Germinal center (tissue), 1 donor: ENCODE data around the gene SKI.
"Not testable (repeated sequence)": the region's sequence is repeated elsewhere in the genome, so short reads cannot be mapped to it uniquely, and the experiment has no call there.

ENCODE experiments used
- DNase-seq: peaks from one replicate; pipeline ENCODE4 v3.0.0; 2012; ENCODE audit warnings: mixed read lengths, low spot score

SKI gene

DNA sequence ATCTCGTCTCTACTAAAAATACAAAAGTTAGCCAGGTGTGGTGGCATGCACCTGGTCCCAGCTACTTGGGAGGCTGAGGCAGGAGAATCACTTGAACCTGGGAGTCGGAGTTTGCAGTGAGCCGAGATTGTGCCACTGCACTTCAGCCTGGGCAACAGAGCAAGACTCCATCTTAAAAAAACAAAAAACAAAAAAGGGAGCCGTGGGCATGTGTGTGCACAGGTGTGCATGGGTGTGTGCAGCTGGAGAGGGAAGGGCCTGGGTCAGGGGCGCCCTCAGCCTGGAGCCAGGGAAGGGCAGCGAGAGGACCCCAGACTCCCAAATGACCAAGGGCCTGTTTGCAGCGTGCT, 18.9 kb downstream of the SKI start:
- DNase-seq = not testable (repeated sequence)

DNA sequence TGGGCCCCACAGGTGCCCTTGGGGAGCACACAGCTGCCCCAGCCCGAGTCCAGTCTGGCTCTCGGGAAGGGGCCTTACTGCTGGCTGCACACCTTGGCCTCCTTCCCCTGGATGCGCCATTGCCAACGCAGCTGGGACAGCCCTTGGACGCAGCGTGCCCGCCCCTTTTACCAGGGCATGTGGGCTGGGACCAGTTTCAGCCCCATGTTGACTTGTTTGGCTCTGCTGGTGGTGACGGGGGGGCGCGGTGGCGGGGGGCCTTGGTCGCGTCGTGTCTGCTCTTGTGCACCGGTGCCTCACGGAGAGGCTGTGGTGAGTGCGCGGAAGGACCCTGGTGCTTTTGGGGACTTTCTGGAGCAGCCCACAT, 19.6 kb downstream of the SKI start:
- DNase-seq = no peak

DNA sequence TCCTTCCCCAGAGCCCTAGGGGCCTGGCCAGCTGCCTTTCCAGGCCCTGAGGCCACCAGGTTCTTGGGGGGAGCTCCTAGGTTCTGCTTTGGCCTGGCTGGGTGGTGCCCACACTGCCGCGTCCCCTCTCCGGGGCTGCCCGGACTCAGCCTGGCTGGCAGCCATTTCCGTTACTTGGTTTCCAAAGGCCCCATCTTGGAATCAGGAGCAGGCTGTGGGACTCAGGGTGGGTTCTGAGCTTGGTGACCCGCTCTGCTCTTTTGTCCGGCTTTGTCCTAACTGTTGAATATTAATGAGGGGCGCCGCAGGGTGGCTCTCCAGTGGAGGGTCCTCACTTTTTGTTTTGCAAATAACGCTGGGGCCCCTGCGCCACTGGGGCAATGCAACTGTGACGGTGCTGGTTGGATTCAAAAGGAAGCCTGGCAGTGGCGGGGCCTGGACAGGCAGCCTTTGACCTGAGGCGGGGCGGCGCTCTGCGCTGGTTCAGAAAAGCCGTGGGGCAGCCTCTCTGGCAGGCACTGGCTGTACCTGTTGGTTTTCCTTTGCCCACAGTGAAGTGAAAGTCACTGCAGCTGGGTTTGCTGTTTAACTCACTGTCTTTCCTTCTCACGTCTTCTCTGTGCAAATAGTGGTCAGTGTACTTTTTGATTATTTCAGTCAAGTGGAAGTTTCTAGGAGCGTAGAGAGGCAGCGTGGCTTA, 20.2 kb downstream of the SKI start:
- no peak for DNase-seq

DNA sequence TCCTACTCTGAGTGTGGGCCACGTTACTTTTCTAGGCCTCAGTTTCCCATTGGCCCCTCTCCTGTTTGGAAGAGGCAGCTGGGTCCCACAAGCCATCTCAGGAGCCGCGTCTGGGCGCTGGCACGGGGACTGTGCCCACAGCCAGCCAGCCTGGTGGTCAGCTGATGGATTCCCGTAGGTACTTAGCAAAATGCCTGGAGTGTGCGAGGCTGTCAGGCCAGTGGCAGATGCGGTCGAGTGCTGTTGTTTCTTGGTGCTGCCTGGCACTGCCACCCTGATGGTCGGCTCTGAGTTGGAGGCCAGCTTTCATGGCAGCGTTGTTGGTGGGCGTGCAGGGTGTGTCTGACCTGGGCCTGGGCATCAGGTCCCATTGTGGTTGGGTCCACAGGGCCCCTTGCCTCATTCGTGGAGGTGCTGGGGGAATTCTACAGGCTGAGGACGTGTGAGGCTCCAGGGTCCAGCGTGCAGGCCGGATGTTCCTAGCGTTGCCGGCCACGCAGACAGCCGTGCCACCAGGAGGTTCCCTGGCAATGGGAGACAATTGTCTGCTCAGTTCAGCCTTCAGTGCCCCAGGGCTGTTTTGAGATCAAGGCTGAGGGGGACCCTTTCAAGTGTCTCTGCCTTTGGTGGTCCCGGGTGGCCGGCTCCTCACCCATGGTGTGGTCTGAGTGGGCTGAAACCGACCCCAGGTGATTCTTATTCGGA, 20.9 kb downstream of the SKI start:
- no peak for DNase-seq

DNA sequence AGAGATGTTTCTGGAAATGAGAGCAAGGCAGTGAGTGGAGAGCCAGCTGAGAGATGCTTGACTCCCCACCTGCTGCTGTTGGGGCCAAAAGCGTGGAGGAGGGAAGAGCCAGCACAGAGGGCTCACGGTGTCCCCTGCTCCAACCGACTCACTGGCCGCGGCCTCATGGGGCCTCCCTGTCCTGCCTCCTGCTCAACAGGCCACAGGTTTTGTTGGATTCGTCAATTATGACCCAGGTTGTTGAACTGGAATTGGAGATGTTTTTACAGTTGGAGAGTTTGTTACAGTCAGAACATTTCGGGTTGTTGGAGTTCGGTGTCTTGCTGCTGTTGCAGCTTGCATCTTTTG, 21.4 kb downstream of the SKI start:
- DNase-seq = no peak

DNA sequence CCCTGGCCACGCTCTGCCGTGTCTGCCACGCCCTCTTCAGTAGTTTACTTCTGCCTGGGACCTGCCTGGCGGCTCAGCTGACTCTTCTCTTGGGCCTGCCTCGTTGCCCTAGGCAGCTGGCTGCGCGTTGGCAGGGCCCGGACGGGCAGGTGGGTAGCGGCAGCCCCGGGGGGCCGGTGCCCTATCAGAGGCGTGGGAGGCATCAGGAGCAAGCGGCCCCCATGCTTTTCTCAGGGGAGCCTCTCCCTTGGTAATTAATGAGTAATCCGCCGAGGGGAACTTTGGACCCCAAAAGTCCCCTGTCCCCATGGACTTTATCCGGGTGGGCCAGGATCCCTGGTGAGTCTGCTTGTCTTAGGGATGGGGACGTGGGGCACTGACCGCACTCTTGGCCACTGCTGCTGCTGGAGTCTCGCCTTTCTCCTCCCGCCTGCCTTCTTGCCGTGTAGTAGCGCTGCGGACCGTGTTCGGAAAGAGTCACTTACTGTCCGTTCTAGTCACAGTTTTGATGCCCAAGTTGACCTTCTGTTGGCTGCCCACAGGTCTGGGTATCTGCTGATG, 22.7 kb downstream of the SKI start:
- no peak for DNase-seq

DNA sequence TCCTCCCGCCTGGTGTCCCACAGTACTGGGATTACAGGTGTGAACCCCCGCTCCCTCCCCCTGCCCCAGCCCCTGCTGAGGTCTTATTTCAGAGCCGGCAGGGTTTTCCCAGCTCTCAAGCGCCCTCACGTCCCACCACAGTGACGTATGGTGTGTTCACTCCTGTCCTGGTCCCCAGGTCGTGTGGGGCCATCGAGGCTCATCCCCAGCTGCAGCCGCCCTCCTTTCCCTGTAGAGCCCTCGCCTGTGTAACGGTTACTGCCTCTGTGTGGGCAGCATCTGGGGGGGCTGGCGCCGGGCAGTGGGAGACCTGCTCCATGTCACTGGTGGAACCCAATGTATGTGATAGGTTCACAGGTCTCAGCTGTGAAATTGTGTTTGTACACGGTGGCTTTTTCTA, 23.2 kb downstream of the SKI start:
- no peak for DNase-seq

DNA sequence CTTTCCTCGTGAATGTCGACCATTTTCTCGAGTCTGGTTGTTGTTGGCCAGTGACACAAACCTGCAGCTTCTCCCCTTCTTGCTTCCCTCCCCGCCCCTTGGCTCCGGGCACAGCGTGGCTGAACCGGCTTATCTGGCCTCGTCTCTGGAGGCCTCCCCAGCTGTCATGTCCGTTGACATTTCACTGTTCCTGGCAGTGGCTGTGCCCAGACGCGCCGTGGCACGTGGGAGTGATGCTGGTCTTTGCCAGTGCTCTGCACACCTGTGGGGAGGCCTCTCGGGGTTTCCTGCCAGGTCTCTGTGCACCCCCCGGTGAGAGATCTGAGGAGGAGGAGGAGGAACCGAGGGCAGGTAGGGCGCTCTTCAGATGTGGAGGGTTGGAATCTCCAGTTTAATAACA, 23.7 kb downstream of the SKI start:
- no peak for DNase-seq

DNA sequence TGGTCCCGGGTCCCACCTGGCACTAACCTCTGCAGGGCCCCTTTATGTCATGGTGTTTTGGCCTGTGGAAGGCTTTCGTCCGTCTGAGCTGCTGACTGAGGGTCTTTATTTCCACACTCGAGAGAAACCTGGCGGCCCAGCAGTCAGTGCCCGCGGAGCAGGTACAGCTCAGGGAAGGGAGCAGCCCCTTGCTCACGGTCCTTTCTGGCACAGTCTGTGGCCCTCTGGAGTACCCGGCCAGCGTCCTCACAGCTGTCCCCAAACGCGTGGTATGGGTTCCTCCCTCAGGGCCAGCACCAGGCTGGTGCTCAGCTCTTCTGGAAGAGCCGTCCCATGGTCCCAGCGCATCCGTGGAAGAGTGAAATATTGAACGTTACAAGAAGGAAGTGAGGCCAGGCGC, 24.3 kb downstream of the SKI start:
- DNase-seq = no peak

DNA sequence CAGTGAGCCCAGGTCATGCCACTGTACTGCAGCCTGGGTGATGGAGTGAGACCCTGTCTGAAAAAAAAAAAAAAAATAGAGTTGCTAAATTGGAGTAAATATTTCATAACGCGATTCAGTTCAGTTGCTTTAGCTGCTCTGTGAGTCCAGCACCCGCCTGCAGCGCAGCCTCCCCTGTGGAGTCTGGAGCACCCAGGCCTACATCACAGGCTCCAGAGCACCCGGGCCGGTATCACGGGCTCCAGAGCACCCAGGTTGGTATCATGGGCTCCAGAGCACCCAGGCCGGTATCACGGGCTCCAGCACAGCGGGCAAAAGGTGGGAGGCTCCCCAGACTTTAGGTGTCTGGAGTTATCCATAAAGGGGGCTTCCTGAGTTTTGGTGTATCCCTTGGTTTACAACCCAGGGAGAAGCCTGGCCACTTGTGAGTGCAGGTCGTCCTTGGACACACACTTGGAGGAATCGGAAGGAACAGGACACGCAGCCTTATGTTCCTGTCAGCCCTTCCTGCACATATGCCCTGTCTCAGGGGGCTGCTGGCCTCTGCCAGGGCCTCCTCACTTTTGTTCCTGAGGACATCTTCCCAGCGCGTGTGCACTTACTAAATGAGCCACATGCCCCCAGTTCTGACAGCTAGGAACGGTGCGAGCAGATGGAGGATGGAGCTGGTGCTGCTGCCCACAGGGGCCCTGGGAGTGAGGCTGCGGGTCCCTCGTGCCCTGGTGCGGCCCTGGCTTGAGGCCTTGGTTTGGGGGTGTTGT, 25.1 kb downstream of the SKI start:
- DNase-seq = no peak

DNA sequence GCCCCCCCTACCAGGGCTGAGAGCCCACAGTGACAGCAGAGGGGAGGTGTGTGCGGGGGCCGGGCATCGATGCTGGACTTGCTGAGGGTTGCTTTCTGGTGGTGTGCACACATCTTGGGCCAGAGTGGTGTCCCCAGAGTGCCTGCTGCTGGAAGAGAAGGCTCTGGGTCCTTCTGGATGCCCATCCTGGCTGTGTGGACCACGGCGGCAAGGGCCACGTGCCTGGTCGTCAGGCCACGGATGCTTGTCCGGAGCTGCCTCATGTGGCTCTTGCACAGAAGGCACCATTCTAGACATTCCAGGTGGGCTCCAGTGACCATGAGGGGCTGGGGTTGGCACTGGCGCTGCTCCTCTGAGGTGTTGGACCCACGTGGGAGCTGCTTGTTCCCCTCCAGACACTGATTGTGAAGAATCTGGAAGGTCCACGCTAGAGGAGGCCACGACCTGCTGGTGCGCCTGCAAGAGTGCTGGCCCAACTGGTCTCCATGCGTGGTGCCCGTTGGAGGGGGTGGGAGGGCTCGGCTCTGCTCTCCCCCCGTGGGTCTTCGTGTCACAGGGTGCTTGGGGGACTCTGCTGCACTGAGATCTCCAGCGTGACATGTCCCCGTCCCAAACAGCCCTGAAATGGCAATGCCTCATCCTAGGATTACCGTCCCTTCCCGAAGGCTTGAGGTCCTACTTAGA, 25.8 kb downstream of the SKI start:
- no peak for DNase-seq

DNA sequence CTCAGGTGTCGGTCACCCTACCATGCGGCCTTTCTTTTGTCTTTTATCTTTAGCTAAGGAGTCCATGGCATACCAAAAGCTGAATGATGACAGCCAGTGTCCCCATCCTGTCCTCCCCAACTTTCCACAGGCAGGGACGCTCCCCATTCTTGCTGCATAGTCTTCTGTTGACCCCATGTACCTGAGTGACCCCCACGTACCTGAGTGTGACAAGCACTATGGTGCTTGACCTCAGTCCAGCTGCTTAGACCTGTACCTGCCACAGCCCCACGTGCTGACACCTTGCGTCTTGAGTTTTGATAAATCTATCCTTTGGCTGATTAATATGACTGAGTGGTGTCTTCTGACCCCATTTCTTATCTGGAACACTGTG, 26.9 kb downstream of the SKI start:
- DNase-seq = no peak

DNA sequence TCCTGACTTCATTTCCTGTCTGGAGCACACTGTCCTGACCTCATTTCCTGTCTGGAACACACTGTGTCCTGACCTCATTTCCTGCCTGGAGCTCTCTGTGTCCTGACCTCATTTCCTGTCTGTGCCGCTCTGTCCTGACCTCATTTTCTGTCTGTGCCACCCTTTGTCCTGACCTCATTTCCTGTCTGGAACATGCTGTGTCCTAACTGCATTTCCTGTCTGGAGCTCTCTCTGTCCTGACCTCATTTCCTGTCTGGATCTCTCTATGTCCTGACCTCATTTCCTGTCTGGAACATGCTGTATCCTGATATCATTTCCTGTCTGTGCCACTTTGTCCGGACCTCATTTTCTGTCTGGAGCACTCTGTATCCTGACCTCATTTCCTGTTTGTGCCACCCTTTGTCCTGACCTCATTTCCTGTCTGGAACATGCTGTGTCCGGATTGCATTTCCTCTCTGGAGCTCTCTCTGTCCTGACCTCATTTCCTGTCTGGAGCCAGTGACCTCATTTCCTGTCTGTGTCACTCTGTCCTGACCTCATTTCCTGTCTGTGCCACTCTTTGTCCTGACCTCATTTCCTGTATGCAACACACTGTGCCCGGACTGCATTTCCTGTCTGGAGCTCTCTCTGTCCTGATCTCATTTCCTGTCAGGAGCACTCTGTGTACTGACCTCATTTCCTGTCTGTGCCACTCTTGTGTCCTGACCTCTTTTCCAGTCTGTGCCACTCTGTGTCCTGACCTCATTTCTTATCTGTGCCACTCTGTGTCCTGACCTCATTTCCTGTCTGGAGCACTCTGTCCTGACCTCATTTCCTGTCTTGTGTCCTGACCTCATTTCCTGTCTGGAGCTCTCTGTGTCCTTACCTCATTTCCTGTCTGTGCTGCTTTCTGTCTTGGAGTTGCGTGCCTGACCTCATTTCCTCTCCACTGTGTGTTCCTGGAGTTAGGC, 27.6 kb downstream of the SKI start:
- DNase-seq = no peak

DNA sequence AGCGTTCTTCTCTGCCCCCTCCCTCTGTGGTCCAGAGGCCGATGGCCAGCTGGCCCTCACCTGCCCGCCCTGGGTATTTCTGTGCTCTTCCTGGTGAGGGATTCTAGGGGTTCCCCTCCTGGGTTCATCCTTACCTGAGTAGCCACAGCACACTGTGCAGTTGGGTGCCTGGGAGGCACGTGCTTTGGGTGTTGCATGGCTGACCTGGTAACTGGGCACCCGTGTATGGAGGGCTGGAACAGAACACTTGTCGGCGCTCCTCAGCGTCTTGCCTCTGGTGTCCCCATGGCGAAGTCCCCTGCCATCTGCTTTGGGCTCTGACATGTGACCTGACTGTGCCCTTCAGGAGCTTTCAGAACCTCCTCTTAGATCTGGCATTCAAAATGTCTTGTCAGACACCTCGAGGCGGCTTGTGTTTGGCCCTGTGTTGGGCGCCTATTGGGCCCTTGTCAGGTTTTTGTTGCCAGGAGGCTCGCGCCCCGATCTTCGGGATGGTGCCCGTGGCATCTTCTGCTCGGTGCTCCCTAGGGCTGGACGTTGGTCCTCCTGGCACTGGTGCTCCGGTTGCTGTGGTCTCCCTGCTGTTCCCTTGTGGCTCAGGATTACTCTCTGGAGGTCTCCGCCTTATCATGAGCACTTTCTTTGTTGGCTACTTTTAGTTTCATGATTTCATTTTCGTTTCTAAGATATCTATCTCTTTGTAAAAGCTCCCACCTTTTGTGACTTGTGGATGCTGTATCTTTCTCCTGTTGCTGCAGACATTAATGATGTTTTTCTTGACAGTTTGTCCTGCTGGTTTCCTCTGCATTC, 28.5 kb downstream of the SKI start:
- no peak for DNase-seq

DNA sequence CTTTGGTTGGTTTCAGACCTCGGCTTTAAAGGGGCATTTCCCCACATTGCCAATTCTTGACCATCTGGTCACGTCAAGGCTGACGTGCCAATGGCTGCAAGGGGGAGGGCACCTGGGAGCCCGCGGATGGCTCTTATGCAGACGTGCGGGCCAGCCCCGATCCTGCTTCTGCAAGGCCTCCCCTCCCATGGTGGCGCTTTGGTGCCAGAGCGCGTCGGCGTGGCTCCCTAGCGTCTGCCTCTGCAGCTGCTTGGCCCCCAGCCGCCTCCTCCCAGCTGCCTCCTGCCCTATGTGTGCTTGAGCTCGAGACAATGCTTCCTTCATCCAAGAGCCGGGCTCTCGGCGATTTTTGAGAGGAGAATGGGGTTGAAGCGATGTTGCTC, 29.1 kb downstream of the SKI start:
- DNase-seq = no peak

DNA sequence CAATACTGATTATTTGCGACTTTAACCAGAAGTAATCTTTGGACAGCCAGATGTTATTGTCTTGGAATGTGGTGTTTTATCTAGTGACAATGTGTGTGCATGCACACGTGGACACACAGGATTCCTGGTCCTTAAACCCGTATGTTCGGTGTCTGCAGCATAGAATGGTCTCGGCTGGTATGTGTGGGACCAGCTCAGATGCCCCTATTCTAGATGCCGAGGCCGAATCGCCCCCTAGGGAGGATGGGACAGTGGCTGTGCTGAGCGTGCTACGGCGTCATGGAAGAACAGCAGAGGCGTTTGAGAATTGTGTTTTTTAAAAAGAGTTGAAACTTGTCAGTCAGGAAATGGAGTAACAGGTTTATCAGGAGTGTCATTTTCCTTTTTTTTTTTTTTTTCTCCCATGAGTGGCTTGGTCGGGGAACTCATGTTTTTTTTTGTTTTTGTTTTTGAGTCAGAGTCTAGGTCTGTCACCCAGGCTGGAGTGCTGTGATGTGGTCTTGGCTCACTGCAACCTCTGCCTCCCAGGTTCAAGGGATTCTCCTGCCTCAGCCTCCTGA, 30.1 kb downstream of the SKI start:
- no peak for DNase-seq

DNA sequence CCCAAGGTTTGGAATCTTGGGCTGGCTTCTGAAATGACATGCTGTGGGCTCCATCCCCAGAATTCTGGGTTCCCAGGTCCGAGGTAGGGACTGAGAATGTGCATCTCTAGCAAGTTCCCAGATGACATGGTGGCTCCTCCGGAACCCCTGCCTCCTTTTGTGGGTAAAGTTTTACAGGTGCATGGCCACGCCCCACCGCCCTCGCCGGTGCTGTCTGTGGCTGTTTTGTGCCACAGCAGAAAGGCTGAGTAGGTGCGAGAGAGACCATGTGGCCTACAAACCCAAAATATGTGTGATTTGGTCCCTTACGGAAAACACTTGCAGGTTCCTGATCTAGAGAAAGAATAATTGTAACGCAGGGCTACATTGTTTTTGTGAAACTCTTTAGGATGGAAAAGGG, 30.9 kb downstream of the SKI start:
- DNase-seq = no peak

DNA sequence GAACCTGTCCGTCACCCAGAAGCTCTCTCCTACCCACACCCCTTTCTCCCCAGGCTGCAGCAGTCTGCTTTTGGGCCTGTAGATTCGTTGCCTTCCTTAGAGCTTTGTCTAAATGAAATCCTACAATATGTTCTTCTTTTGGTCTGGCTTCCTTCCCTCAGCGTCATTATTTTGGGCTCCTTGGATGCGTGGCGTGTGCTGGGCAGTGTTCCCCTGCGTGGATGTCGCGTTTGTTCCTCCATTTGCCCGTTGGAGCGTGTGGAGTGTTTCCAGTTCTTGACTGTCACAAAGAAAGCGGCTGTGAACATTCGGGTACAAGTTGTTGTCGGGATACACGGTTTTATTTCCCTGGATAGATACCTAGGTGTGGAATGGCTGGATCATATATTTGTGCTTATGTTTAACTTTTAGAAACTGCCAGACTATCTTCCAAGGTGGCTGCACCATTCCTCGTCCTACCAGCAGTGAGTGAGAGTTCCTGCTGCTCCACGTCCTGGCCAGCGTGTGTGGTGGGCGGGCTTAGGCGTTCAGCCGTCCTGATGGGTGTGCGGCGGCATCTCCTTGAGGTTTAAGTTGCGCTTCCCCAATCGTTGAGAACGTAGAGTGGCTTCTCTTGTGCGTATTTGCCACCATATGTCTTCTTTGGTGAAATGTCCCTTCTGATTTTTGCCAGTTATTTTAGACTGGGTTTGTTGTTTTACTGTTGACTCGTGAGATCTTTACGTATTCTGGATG, 31.7 kb downstream of the SKI start:
- DNase-seq = no peak

DNA sequence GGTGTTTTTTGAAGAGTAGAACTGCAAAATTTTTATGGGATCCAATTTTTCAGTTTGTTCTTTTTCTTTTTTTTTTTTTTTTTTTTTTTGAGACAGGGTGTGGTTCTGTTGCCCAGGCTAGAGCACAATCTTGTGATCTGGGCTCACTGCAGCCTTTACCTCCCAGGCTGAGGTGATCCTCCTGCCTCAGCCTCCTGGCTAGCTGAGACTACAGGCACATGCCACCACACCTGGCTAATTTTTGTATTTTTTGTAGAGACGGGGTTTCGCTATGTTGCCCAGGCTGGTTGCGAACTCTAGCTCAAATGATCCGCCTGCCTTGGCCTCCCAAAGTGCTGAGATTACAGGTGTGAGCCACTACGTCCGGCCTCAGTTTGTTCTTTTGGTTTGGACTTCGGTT, 32.4 kb downstream of the SKI start:
- not testable (repeated sequence) for DNase-seq

DNA sequence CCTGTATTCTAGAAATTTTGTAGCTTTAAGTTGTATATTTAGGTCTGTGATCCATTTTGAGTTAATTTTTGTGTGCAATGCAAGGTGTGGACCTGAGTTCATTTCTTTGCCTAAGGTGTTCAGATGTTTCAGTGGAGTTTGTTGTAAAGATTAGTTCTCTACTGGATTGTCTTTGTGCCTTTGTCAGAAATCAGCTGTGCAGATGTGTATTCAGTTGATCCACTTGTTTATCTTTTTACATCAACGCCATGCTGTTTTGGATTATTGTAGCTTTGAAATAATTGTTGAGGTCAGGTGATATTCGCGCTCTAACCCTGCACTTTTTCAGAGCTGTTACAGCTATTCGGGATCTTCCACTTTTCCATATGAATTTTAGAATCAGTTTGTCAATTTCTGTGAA, 32.8 kb downstream of the SKI start:
- DNase-seq = no peak
